GM12891 (cell line): ENCODE measurements around the gene BRCA2.

ENCODE experiments used
- POLR2A ChIP-seq: IDR thresholded peaks from 2 replicates; pipeline ENCODE4 v1.6.1; 2011; ENCODE audit warnings: low read depth, low read length, control low read depth
- POLR2AphosphoS5 ChIP-seq: IDR thresholded peaks from 2 replicates; pipeline ENCODE4 v1.6.1; 2011; ENCODE audit warnings: low read depth, low read length, control low read depth
- POU2F2 ChIP-seq: IDR thresholded peaks from 2 replicates; pipeline ENCODE4 v1.6.1; 2011; ENCODE audit warnings: low read depth, mild to moderate bottlenecking, control low read depth, low read length, moderate library complexity
- SPI1 ChIP-seq: IDR thresholded peaks from 2 replicates; pipeline ENCODE4 v1.6.1; 2011; ENCODE audit warnings: low read depth, low read length, control low read depth
- TAF1 ChIP-seq: IDR thresholded peaks from 2 replicates; pipeline ENCODE4 v1.6.1; 2011; ENCODE audit warnings: low read depth, low read length, control low read depth

DNA sequence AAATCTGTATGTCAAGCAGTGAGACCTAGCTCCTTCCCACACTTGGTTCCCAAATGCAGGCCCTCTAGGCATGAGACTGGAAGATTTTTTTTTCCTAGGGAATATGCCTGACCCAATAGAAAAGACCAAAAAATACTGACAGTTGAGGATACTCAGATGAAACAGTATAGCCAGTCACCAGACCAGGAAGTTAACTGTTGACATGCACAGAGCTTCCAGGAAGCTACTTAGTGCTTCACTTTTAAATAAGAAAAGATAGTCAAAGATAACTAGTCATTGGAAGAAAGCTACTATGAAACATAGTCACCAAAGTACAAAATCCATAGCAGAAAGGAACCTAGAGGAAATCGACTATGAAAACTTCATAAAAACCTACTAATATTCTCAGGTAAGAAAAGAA, 32.3 kb downstream of the BRCA2 start:
- TF ChIP-seq POLR2A = no peak
- no peak for TF ChIP-seq TAF1
- TF ChIP-seq POLR2AphosphoS5 = no peak
- TF ChIP-seq POU2F2 = no peak
- TF ChIP-seq SPI1 = no peak
